Measurements from ENCODE around the gene GPBAR1.
"Not testable (repeated sequence)": the region's sequence is repeated elsewhere in the genome, so short reads cannot be mapped to it uniquely, and the experiment has no call there.

GPBAR1 gene

DNA sequence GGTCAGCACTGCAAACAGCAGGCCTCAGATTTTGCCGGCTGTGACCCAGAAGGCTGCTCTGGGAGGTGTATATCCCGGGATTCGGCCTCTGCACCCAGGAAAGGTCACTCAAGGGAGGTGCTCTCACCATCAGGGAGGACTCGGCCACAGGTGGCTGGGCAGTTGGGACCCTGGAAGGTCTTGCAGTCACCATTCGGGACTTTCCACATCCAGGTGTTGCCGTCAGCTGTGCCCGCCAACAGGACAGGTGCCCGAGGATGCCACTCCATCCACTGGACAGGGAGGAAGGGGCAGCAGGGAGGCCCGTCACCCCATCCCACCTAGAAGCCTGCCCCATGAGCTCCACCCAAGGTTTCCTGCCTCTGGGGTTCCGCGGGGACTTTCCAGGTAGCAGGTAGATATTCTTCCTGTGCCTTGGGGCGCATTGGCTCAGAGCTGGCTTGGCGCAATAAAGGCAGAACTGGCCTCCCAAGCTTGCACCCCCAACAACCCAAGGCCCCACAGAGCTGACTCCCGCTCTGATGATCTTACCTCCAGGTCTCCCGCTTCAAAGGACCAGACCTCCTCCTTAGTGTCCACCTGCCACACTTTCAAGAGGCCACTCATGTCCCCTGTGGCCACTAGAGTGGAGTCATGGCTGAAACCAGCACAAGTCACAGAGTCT lies 5.6 kb downstream of the GPBAR1 start:
- no peaks in the 10 kb centered on the region for H3K27me3 ChIP-seq (ENCODE audit: control insufficient read depth in 2 of 2, insufficient read depth in 2 of 2, low read length in 2 of 2)
- no peak overlapping the region for H3K27ac ChIP-seq (ENCODE audit: low read depth in 2 of 2, low read length in 2 of 2)
- no peak overlapping the region for H3K9ac ChIP-seq (ENCODE audit: low read depth in 1 of 2, low read length in 2 of 2)
- peaks cover 28 to 32% of the 10 kb centered on the region in 2 donors for H3K36me3 ChIP-seq (ENCODE audit: control insufficient read depth in 2 of 2, insufficient read depth in 2 of 2, low read length in 2 of 2)
- peaks cover 58% of the 10 kb centered on the region in 2 donors for H3K4me1 ChIP-seq (ENCODE audit: control insufficient read depth in 2 of 2, insufficient read depth in 2 of 2, low read length in 2 of 2)
- no peak overlapping the region for H3K4me3 ChIP-seq (ENCODE audit: low read length in 2 of 2)
- H3K9me3 ChIP-seq (ENCODE audit: control insufficient read depth in 2 of 2, low read length in 2 of 2), result no peaks in the 10 kb centered on the region

DNA sequence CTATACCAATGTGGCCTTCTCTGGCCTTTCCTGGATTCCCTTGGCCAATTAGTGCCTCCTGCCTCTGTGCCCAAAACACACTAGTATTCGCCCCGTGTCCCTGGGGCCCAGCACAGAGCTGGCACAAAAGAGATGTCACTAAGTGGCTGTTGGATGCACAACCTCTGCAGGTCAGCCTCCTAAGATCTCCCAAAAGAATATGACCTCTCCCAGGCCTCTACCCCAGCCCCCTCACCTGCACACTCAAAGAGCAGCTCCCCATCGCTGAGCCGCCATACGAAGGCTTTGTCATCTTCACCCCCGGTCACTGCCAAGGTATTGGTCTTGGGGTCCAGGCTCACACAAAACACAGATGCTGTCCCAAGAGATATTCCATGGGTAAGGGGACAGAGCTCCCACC lies 6.4 kb downstream of the GPBAR1 start:
- Histone ChIP-seq H3K9ac (ENCODE audit: low read depth in 1 of 2, low read length in 2 of 2) (no peak overlapping the region), H3K27me3 (ENCODE audit: control insufficient read depth in 2 of 2, insufficient read depth in 2 of 2, low read length in 2 of 2) (no peaks in the 10 kb centered on the region), H3K9me3 (ENCODE audit: control insufficient read depth in 2 of 2, low read length in 2 of 2) (no peaks in the 10 kb centered on the region), H3K27ac (ENCODE audit: low read depth in 2 of 2, low read length in 2 of 2) (no peak overlapping the region), H3K36me3 (ENCODE audit: control insufficient read depth in 2 of 2, insufficient read depth in 2 of 2, low read length in 2 of 2) (peaks cover 28 to 32% of the 10 kb centered on the region in 2 donors), H3K4me3 (ENCODE audit: low read length in 2 of 2) (no peak overlapping the region), H3K4me1 (ENCODE audit: control insufficient read depth in 2 of 2, insufficient read depth in 2 of 2, low read length in 2 of 2) (peaks cover 58 to 59% of the 10 kb centered on the region in 2 donors)

DNA sequence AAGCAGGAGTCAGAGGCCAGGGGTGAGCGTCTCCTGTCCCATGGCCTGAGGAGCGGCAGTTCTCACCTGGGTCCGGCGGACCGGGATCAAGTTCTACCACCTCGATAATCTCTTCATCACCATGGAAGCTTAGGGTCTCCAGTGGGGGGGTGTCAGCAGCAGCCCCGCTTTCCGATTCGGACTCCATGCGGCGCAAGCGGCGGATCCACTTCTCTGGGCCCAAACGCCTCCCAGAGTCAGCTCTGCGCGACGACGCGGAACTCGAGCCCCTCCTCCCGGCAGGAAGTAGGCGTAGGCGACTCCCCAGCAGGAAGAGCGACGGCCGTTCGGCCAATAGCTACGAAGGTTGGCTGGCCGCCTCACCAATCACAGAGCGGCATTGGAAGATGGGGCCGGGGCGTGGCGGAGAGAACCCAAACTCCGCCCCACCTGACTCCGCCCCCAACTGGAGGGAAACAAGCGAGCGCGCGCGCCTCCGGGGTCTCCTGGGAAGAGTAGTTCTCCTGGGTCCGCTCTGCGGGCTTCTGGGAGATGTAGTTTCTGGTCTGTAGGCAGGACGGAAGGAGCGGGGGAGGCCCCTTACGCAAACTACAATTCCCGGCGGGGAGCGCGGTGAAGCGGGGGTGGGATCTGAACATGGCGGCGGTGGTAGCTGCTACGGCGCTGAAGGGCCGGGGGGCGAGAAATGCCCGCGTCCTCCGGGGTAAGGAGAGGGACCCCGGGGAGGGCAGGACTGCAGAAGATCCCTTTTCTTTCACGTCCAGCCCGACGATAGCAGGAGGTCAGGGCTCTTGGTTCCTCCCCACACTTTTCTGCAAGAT lies 9.3 kb downstream of the GPBAR1 start, which contains the start of the genes AAMP and PNKD:
AAMP (minus strand) TSS at position 238 of the 821 bp plus-strand sequence; CDS start at position 187, 51 bp downstream.
PNKD (plus strand) TSS at position 620 of the 821 bp plus-strand sequence; CDS start at position 637, 17 bp downstream.
- Histone ChIP-seq H3K4me3 (ENCODE audit: low read length in 2 of 2) (peak within 1 kb of the TSS; percentile 96 to 98), H3K9me3 (ENCODE audit: control insufficient read depth in 2 of 2, low read length in 2 of 2) (no peaks in the 10 kb centered on the region), H3K36me3 (ENCODE audit: control insufficient read depth in 2 of 2, insufficient read depth in 2 of 2, low read length in 2 of 2) (peaks cover 32 to 37% of the 10 kb centered on the region in 2 donors), H3K27ac (ENCODE audit: low read depth in 2 of 2, low read length in 2 of 2) (peak within 1 kb of the TSS; percentile 89 to 92), H3K4me1 (ENCODE audit: control insufficient read depth in 2 of 2, insufficient read depth in 2 of 2, low read length in 2 of 2) (peaks cover 54 to 56% of the 10 kb centered on the region in 2 donors), H3K27me3 (ENCODE audit: control insufficient read depth in 2 of 2, insufficient read depth in 2 of 2, low read length in 2 of 2) (no peaks in the 10 kb centered on the region), H3K9ac (ENCODE audit: low read depth in 1 of 2, low read length in 2 of 2) (peak within 1 kb of the TSS; percentile 93 to 94)

DNA sequence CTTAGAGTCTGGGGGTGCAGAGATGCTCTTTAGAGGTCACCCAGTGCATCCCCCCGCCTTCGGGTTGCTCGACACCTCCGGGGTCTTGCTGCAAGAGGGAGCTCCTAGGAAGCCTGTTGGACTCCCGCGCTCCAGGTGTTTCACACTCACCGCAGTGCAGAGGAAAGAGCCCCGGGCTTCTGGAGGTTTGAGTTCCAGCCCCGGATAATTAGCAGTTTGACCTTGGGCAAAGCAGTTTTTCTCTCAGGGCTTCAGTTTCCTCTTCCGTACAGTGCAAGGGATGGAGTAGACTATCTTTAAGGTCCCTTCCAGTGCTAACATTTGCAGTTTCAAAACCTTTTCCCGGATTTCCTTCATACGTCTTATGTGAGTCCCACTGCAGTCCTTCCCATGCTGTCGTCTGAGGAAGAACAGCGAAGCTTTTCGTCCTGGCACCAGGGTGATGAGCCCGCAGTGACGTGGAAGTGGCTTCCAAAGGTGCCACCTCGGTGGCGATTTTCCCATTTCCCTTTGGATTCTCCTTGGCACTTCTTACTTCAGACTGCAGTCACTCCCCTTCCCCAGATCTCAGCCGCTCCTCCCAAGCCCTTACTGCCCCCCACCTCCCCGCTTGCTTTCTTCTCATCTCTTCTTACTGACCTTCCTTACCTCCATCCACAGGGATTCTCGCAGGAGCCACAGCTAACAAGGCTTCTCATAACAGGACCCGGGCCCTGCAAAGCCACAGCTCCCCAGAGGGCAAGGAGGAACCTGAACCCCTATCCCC lies 10.1 kb downstream of the GPBAR1 start:
- Histone ChIP-seq H3K4me1 (ENCODE audit: control insufficient read depth in 2 of 2, insufficient read depth in 2 of 2, low read length in 2 of 2) (peaks cover 51 to 56% of the 10 kb centered on the region in 2 donors), H3K27ac (ENCODE audit: low read depth in 2 of 2, low read length in 2 of 2) (peak overlapping the region; percentile 89 to 92), H3K9ac (ENCODE audit: low read depth in 1 of 2, low read length in 2 of 2) (peak overlapping the region; percentile 78 to 91), H3K27me3 (ENCODE audit: control insufficient read depth in 2 of 2, insufficient read depth in 2 of 2, low read length in 2 of 2) (no peaks in the 10 kb centered on the region), H3K4me3 (ENCODE audit: low read length in 2 of 2) (peak overlapping the region; percentile 73 to 96), H3K9me3 (ENCODE audit: control insufficient read depth in 2 of 2, low read length in 2 of 2) (no peaks in the 10 kb centered on the region), H3K36me3 (ENCODE audit: control insufficient read depth in 2 of 2, insufficient read depth in 2 of 2, low read length in 2 of 2) (peaks cover 32 to 39% of the 10 kb centered on the region in 2 donors)

- peak overlapping the region; percentile 78 to 91 for H3K9ac ChIP-seq (ENCODE audit: low read depth in 1 of 2, low read length in 2 of 2)
- H3K27ac ChIP-seq (ENCODE audit: low read depth in 2 of 2, low read length in 2 of 2), result peak overlapping the region; percentile 89 to 92
- H3K36me3 ChIP-seq (ENCODE audit: control insufficient read depth in 2 of 2, insufficient read depth in 2 of 2, low read length in 2 of 2), result peaks cover 32 to 39% of the 10 kb centered on the region in 2 donors
- H3K4me1 ChIP-seq (ENCODE audit: control insufficient read depth in 2 of 2, insufficient read depth in 2 of 2, low read length in 2 of 2), result peaks cover 51 to 54% of the 10 kb centered on the region in 2 donors
- peak overlapping the region; percentile 73 to 96 for H3K4me3 ChIP-seq (ENCODE audit: low read length in 2 of 2)
- no peaks in the 10 kb centered on the region for H3K9me3 ChIP-seq (ENCODE audit: control insufficient read depth in 2 of 2, low read length in 2 of 2)
- H3K27me3 ChIP-seq (ENCODE audit: control insufficient read depth in 2 of 2, insufficient read depth in 2 of 2, low read length in 2 of 2), result no peaks in the 10 kb centered on the region
Measured at GRCh38 chr2:218271487-218271797, 10.6 kb downstream of the GPBAR1 start.

- Histone ChIP-seq H3K27ac (ENCODE audit: low read depth in 2 of 2, low read length in 2 of 2) (peak overlapping the region; percentile 89 to 92), H3K4me3 (ENCODE audit: low read length in 2 of 2) (peak overlapping the region; percentile 73 to 96), H3K9me3 (ENCODE audit: control insufficient read depth in 2 of 2, low read length in 2 of 2) (no peaks in the 10 kb centered on the region), H3K36me3 (ENCODE audit: control insufficient read depth in 2 of 2, insufficient read depth in 2 of 2, low read length in 2 of 2) (peaks cover 32 to 39% of the 10 kb centered on the region in 2 donors), H3K27me3 (ENCODE audit: control insufficient read depth in 2 of 2, insufficient read depth in 2 of 2, low read length in 2 of 2) (no peaks in the 10 kb centered on the region), H3K9ac (ENCODE audit: low read depth in 1 of 2, low read length in 2 of 2) (peak overlapping the region; percentile 78 to 91), H3K4me1 (ENCODE audit: control insufficient read depth in 2 of 2, insufficient read depth in 2 of 2, low read length in 2 of 2) (peaks cover 51 to 54% of the 10 kb centered on the region in 2 donors)
Measured at GRCh38 chr2:218271865-218272530, 11.2 kb downstream of the GPBAR1 start.

DNA sequence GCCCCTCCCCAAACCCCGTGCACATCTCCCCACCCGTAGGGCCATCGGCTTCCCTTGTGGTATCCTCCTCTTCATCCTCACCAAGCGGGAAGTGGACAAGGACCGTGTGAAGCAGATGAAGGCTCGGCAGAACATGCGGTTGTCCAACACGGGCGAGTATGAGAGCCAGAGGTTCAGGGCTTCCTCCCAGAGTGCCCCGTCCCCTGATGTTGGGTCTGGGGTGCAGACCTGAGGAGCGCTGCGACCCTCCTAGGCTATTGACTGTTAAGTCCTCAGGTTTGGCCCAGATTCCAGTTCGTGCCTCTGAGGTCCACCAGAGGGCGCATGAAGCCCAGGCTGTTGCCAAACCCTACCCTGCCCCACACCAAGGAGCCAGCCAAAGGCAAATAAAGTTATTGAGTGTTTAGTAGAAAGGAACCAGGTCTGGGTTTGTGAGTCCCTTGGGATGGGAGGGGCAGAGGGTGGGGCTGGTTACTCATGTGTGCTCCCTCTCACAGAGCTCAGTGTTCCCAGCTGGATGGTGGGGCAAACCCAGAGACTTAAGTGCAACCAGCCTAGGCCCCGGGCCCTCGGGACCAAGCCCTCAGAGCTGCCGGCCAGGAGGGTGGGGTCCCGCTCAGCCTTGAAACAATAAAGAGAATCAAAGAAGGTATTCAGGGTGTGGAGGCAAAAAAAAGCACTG lies 11.9 kb downstream of the GPBAR1 start:
- peaks cover 37 to 41% of the 10 kb centered on the region in 2 donors for H3K36me3 ChIP-seq (ENCODE audit: control insufficient read depth in 2 of 2, insufficient read depth in 2 of 2, low read length in 2 of 2)
- peak overlapping the region; percentile 89 to 92 for H3K27ac ChIP-seq (ENCODE audit: low read depth in 2 of 2, low read length in 2 of 2)
- no peaks in the 10 kb centered on the region for H3K27me3 ChIP-seq (ENCODE audit: control insufficient read depth in 2 of 2, insufficient read depth in 2 of 2, low read length in 2 of 2)
- peaks cover 51 to 54% of the 10 kb centered on the region in 2 donors for H3K4me1 ChIP-seq (ENCODE audit: control insufficient read depth in 2 of 2, insufficient read depth in 2 of 2, low read length in 2 of 2)
- peak overlapping the region; percentile 60 to 78 for H3K9ac ChIP-seq (ENCODE audit: low read depth in 1 of 2, low read length in 2 of 2)
- H3K9me3 ChIP-seq (ENCODE audit: control insufficient read depth in 2 of 2, low read length in 2 of 2), result no peaks in the 10 kb centered on the region
- H3K4me3 ChIP-seq (ENCODE audit: low read length in 2 of 2), result peak overlapping the region; percentile 73 to 96

GRCh38 chr2:218273214-218273907 lies 12.5 kb downstream of the GPBAR1 start:
- peak overlapping the region; percentile 89 to 92 for H3K27ac ChIP-seq (ENCODE audit: low read depth in 2 of 2, low read length in 2 of 2)
- peaks cover 51 to 54% of the 10 kb centered on the region in 2 donors for H3K4me1 ChIP-seq (ENCODE audit: control insufficient read depth in 2 of 2, insufficient read depth in 2 of 2, low read length in 2 of 2)
- H3K9ac ChIP-seq (ENCODE audit: low read depth in 1 of 2, low read length in 2 of 2), result peak overlapping the region; percentile 56 to 78
- not testable (repeated sequence) for H3K9me3 ChIP-seq (ENCODE audit: control insufficient read depth in 2 of 2, low read length in 2 of 2); H3K27me3 ChIP-seq (ENCODE audit: control insufficient read depth in 2 of 2, insufficient read depth in 2 of 2, low read length in 2 of 2); H3K4me3 ChIP-seq (ENCODE audit: low read length in 2 of 2)
- H3K36me3 ChIP-seq (ENCODE audit: control insufficient read depth in 2 of 2, insufficient read depth in 2 of 2, low read length in 2 of 2), result peaks cover 44 to 48% of the 10 kb centered on the region in 2 donors

DNA sequence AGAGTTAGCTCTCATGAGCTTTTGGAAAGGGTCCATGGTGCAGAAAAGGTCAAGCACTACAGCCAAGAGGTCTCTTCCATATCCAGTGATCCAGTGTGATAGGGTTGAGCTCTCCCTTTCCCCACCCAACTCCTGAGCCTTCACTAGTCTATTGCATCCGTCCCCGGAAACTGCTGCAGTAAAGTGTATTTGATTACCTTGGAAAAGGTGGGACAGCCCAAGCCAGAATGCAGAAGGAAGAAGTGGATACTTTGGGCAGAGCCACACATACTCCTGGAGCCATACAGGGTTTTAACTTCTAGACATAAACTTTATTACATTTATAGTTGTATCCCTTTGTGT lies 13.1 kb downstream of the GPBAR1 start:
- H3K9me3 ChIP-seq (ENCODE audit: control insufficient read depth in 2 of 2, low read length in 2 of 2), result no peaks in the 10 kb centered on the region
- H3K9ac ChIP-seq (ENCODE audit: low read depth in 1 of 2, low read length in 2 of 2), result peak overlapping the region in 1 of 2 donors; percentile 50
- H3K27ac ChIP-seq (ENCODE audit: low read depth in 2 of 2, low read length in 2 of 2), result peak overlapping the region; percentile 89 to 92
- peak overlapping the region in 1 of 2 donors; percentile 20 for H3K4me3 ChIP-seq (ENCODE audit: low read length in 2 of 2)
- peaks cover 51 to 54% of the 10 kb centered on the region in 2 donors for H3K4me1 ChIP-seq (ENCODE audit: control insufficient read depth in 2 of 2, insufficient read depth in 2 of 2, low read length in 2 of 2)
- no peaks in the 10 kb centered on the region for H3K27me3 ChIP-seq (ENCODE audit: control insufficient read depth in 2 of 2, insufficient read depth in 2 of 2, low read length in 2 of 2)
- peaks cover 49 to 53% of the 10 kb centered on the region in 2 donors for H3K36me3 ChIP-seq (ENCODE audit: control insufficient read depth in 2 of 2, insufficient read depth in 2 of 2, low read length in 2 of 2)
